ENCODE measurements around the gene SOX13. TPM values are rescaled to one million over a fixed set of nuclear protein-coding genes. Genes with fewer than 3 reads are reported as not detected.

The SOX13 gene
- total RNA-seq, 4 donors from 2014 or later: 15.6 to 31.1 (median 16.3) TPM

- intact Hi-C loops (cut with DNase I; ENCODE audit: low total_unique reads) (no loop called here), in situ Hi-C loops (cut with MboI; ENCODE audit: low sequenced_read_pairs in 4 of 4) (loop anchor here in 1 of 4 donors (10.0 kb wide), 1 partner anchor 57 kb away; the partner anchor contains the start of gene SOX13)
- no peaks in the 10 kb centered on the region for H3K36me3 ChIP-seq
- TF ChIP-seq CTCF (IDR thresholded peaks at IDR 0.05 in 4 of 5, conservative IDR thresholded peaks at IDR 0.05 in 1 of 5): no peak
- no peak for TF ChIP-seq POLR2A (IDR thresholded peaks at IDR 0.05)
- no peak overlapping the region for H3K27ac ChIP-seq
- H3K27me3 ChIP-seq: no peaks in the 10 kb centered on the region
- H3K4me1 ChIP-seq: peaks cover 14 to 22% of the 10 kb centered on the region in 2 donors
- H3K4me3 ChIP-seq: no peak overlapping the region
- ATAC-seq: no peak
- no peak for DNase-seq
- no peaks in the 10 kb centered on the region for H3K9me3 ChIP-seq
Measured at GRCh38 chr1:204131978-204132377, 59.1 kb downstream of the SOX13 start.

- H3K9me3 ChIP-seq: no peaks in the 10 kb centered on the region
- H3K4me3 ChIP-seq: no peak overlapping the region
- no peaks in the 10 kb centered on the region for H3K36me3 ChIP-seq
- ATAC-seq: no peak
- no peak for DNase-seq
- in situ Hi-C loops (cut with MboI; ENCODE audit: low sequenced_read_pairs in 4 of 4) (loop anchor here in 1 of 4 donors (10.0 kb wide), 1 partner anchor 58 kb away; the partner anchor contains the start of gene SOX13), intact Hi-C loops (cut with DNase I; ENCODE audit: low total_unique reads) (no loop called here)
- H3K4me1 ChIP-seq: peaks cover 11 to 15% of the 10 kb centered on the region in 2 donors
- TF ChIP-seq POLR2A (IDR thresholded peaks at IDR 0.05) (no peak), CTCF (IDR thresholded peaks at IDR 0.05 in 4 of 5, conservative IDR thresholded peaks at IDR 0.05 in 1 of 5) (no peak)
- H3K27me3 ChIP-seq: no peaks in the 10 kb centered on the region
- H3K27ac ChIP-seq: no peak overlapping the region
Measured at GRCh38 chr1:204132718-204133117, 59.8 kb downstream of the SOX13 start.

- intact Hi-C loops (cut with DNase I; ENCODE audit: low total_unique reads) (no loop called here), in situ Hi-C loops (cut with MboI; ENCODE audit: low sequenced_read_pairs in 4 of 4) (loop anchor here in 1 of 4 donors (10.0 kb wide), 1 partner anchor 59 kb away; the partner anchor contains the start of gene SOX13)
- no peaks in the 10 kb centered on the region for H3K9me3 ChIP-seq
- ATAC-seq: no peak
- H3K36me3 ChIP-seq: no peaks in the 10 kb centered on the region
- TF ChIP-seq CTCF (IDR thresholded peaks at IDR 0.05 in 4 of 5, conservative IDR thresholded peaks at IDR 0.05 in 1 of 5) (no peak), POLR2A (IDR thresholded peaks at IDR 0.05) (no peak)
- H3K27ac ChIP-seq: no peak overlapping the region
- DNase-seq: no peak
- H3K4me1 ChIP-seq: peaks cover 6 to 10% of the 10 kb centered on the region in 2 donors
- no peak overlapping the region for H3K4me3 ChIP-seq
- H3K27me3 ChIP-seq: no peaks in the 10 kb centered on the region
Measured at GRCh38 chr1:204134103-204134502, 61.2 kb downstream of the SOX13 start.

GRCh38 chr1:204136814-204137213 lies 63.9 kb downstream of the SOX13 start:
- no peaks in the 10 kb centered on the region for H3K36me3 ChIP-seq
- H3K4me1 ChIP-seq: no peaks in the 10 kb centered on the region
- no peak overlapping the region for H3K4me3 ChIP-seq
- DNase-seq: no peak
- H3K27me3 ChIP-seq: no peaks in the 10 kb centered on the region
- H3K9me3 ChIP-seq: no peaks in the 10 kb centered on the region
- H3K27ac ChIP-seq: no peak overlapping the region
- in situ Hi-C loops (cut with MboI; ENCODE audit: low sequenced_read_pairs in 4 of 4): loop anchor here in 1 of 4 donors (10.0 kb wide), 1 partner anchor 62 kb away; the partner anchor contains the start of gene SOX13
- intact Hi-C loops (cut with DNase I; ENCODE audit: low total_unique reads): no loop called here
- TF ChIP-seq POLR2A (IDR thresholded peaks at IDR 0.05): no peak
- TF ChIP-seq CTCF (IDR thresholded peaks at IDR 0.05 in 4 of 5, conservative IDR thresholded peaks at IDR 0.05 in 1 of 5): no peak
- ATAC-seq: no peak

- DNase-seq (no peak), ATAC-seq (no peak)
- intact Hi-C loops (cut with DNase I; ENCODE audit: low total_unique reads): no loop called here
- Histone ChIP-seq H3K27ac (no peak overlapping the region), H3K4me3 (no peak overlapping the region), H3K4me1 (no peaks in the 10 kb centered on the region), H3K27me3 (no peaks in the 10 kb centered on the region), H3K9me3 (no peaks in the 10 kb centered on the region), H3K36me3 (no peaks in the 10 kb centered on the region)
- in situ Hi-C loops (cut with MboI; ENCODE audit: low sequenced_read_pairs in 4 of 4): loop anchor here in 1 of 4 donors (10.0 kb wide), 1 partner anchor 64 kb away; the partner anchor contains the start of gene SOX13
- no peak for TF ChIP-seq POLR2A (IDR thresholded peaks at IDR 0.05)
- TF ChIP-seq CTCF (IDR thresholded peaks at IDR 0.05 in 4 of 5, conservative IDR thresholded peaks at IDR 0.05 in 1 of 5): no peak
Measured at GRCh38 chr1:204139088-204139487, 66.2 kb downstream of the SOX13 start.

Measured in gastrocnemius medialis (tissue), 4 donors.